Measurements from ENCODE around the gene ADAMTS8.

GRCh38 chr11:130388607-130389205, 39.7 kb downstream of the ADAMTS8 start:
- TF ChIP-seq, protein P1, sequence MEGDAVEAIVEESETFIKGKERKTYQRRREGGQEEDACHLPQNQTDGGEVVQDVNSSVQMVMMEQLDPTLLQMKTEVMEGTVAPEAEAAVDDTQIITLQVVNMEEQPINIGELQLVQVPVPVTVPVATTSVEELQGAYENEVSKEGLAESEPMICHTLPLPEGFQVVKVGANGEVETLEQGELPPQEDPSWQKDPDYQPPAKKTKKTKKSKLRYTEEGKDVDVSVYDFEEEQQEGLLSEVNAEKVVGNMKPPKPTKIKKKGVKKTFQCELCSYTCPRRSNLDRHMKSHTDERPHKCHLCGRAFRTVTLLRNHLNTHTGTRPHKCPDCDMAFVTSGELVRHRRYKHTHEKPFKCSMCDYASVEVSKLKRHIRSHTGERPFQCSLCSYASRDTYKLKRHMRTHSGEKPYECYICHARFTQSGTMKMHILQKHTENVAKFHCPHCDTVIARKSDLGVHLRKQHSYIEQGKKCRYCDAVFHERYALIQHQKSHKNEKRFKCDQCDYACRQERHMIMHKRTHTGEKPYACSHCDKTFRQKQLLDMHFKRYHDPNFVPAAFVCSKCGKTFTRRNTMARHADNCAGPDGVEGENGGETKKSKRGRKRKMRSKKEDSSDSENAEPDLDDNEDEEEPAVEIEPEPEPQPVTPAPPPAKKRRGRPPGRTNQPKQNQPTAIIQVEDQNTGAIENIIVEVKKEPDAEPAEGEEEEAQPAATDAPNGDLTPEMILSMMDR (IDR thresholded peaks at IDR 0.05; ENCODE audit: extremely low read depth in 1 of 2, insufficient read depth in 1 of 2, low read depth in 1 of 2, low read length in 2 of 2) = no peak
- TF ChIP-seq POLR2A (IDR thresholded peaks at IDR 0.05; ENCODE audit: low read depth, low read length) = no peak
- no peak for TF ChIP-seq MYC (IDR thresholded peaks at IDR 0.05; ENCODE audit: low read depth, low read length)
- no peak for TF ChIP-seq EZH2 (IDR thresholded peaks at IDR 0.05; ENCODE audit: borderline replicate concordance, low read depth, low read length, severe bottlenecking)
- TF ChIP-seq JUN (IDR thresholded peaks at IDR 0.05; ENCODE audit: borderline replicate concordance, insufficient read depth, insufficient read length, low read depth) = no peak
- TF ChIP-seq POLR2AphosphoS5 (IDR thresholded peaks at IDR 0.05; ENCODE audit: insufficient read depth, low read depth, low read length) = no peak
- no peak for TF ChIP-seq MAX (IDR thresholded peaks at IDR 0.05; ENCODE audit: insufficient read depth, insufficient read length)
- no peak for TF ChIP-seq FOS (IDR thresholded peaks at IDR 0.05; ENCODE audit: borderline replicate concordance, insufficient read depth, low read length)

Measured in endothelial cell of umbilical vein (primary cell).